ENCODE data around the gene MTA1.

MTA1 gene

GRCh38 chr14:105446971-105447370, 27.3 kb downstream of the MTA1 start:
- no peak for DNase-seq

- no peak for DNase-seq
These were observed 28.3 kb downstream of the MTA1 start for GRCh38 chr14:105447651-105448640.

GRCh38 chr14:105448706-105449111, 29.1 kb downstream of the MTA1 start:
- no peak for DNase-seq

DNA sequence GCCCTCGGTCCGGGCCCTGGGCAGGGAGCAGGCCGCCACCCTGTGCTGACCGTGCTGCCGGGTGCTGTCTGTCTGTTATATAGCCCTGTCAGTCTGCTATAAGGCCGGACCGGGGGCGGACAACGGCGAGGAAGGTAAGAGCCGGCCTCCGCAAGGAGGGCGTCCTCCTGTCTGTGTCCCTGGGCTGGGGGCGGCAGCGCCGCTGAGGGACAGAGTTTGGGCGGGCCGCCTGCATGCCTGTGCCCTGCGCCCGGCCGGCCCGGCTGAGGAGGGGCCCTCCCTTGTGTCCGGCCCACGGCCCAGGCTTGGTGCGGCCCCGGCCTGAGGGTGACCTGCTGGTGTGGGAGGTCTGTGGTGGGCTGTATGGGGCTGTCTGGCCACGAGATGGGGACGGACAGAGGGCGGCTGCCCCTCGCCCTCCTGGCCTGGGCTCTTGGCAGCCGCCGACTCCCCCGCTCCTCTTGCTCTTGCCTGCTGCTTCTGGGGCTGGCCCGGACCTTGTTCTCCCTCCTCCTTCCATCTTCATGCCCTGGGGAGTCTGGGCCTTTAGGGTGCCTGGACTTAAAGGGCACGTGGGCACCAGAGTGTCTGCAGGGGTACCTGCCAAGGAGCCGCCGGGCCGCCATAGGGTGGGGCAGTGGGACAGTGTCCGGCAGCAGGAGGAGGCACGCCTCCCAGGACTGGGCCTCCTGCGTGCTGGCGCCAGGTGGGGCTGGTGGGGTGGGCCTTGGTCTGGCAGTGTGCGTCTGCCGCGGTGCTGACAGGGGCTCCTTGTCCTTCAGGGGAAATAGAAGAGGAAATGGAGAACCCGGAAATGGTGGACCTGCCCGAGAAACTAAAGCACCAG, 29.9 kb downstream of the MTA1 start:
- no peak for DNase-seq

GRCh38 chr14:105450123-105450505, 30.5 kb downstream of the MTA1 start:
- DNase-seq: no peak

DNA sequence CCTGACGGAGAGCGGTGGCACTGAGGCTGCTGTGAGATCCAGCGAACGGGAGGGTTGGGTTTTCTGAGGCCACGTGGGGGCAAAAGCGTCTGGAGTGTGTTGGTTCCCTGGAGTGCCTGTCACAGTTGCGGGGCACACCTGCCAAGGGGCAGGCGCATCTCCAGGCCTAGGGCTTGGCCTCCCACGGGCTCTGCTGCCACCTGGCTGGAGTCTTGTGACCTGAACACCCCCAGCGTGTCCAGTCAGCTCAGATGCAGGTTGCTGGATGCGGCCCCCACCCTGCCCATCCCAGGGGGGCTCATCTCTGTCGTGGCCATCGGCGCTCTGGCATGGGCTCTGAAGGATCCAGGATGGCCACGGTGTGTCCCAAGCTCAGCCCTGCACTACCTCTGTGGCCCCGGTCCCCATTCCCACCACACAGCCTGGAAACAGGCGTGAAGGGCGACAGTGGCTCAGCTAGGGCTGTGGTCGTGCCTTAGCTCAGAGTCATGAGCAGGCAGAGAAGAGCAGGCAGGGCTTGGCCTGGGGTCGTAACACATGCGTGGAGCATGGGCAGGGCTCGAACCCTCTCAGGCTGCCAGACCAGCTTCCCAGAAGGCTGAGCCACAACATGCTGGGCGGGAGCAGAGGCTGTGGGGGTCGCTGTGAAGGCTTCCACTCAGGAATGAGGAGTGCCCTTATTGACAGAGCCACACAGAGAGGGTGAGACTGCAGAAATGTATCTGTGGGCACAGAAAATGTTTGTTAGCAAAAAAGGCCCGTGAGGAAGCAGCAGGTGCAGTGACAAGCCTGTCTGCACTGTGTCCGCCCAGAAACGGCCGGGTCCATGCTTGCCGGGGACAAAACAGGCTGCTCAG, 31.5 kb downstream of the MTA1 start:
- no peak for DNase-seq

GRCh38 chr14:105452963-105453362, 33.3 kb downstream of the MTA1 start:
- no peak for DNase-seq

DNA sequence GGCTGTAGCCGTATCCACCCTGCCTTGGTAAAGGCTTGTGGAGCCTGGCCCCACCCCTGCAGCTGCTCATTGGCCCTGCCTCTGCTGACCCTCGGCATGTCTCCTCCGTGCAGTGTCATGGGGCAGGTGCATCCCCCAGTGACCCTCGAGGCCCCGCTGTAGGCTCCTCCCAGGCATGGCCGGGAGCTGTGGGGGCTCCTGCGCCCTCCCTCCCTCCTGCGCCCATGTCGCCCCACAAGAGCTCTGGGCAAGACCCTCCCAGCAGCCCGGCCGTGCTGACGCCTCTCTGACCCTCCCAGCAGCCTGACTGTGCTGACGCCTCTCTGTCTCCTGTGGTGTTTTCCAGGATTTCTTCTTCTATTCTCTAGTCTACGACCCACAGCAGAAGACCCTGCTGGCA, 34.2 kb downstream of the MTA1 start:
- DNase-seq: no peak

- no peak for DNase-seq
These were observed 35.5 kb downstream of the MTA1 start for GRCh38 chr14:105455086-105455640.

DNA sequence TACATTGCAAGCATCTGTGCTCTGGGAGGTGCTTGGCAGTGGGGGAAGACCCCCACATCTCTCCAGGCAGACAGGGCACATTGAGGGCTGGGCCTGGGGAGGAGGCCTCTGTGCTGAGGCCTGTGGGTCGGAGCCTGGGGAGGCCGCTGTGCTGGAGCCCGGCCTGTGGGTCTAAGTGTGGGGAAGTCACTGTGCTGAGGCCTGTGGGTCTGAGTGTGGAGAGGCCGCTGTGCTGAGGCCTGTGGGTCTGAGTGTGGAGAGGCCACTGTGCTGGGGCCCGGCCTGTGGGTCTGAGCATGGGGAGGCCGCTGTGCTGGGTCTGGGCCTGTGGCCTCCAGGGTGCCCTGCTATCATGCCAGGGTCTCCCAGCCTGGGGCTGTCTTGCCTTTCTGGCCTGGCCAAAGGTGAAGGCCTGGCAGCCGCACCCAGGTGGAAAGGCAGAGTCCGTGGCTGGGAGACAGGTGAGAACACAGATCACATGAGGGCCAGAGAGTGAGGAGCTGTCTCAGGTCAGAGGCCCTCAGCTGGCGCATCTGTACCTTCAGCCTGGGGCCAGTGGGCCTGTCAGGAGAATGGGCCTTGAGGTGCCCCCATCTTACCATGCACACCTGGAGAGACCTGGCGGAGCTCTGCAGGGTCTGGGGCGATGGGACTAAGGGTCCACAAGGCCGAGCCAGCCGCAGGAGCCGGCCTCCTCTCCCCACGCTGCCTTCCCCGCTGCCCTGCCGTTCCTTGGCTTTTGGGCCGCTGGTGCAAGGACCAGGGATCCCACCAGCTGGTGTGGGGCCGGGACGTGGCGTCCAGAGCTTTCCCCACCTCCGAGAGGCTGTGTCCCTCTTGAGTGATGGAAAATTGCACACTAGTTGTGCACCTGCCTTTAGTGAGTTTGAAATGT, 36.4 kb downstream of the MTA1 start:
- DNase-seq: no peak

DNA sequence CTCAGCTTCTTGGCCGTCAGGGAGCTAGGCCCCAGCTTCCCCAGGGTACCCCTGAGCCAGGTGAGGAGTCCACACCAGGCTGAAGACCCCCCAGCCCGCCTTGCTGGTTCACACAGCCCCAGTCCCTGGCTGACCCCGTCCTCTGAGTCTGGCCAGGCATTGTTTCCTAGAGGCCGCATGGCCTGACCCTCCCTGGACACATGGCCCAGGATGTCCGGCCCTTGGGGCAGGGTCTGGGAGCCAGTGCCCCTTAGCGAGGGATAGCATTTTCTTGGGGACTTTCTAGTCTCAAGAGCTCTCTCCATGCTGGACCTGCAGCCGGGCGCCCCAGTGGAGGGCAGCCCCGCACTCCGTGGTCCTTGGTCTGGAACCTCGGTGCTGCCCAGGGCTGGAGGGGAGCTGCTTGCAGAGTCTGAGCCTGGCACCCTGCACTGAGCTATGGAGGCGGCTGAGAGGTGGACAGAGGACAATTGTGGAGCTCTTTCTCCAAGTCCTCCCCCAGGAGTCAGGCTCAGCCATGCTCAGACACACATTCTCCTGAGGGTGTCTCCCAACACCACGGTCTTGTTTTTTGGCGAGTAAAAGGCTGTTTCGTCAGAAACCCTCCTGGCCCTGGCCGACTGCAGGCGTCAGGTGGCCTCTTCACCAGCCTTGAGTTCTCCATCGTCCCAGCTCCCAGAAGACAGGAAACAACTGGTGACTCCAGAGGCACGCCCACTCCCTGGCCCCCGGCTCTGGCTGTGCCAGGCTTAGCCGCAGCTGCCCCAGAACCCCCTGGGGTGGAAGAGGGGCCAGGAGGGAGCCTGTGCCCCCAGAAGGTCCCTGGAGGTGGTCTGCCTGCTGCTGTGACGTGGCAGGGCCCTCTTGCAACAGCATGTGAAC, 37.4 kb downstream of the MTA1 start:
- DNase-seq: no peak

- DNase-seq: no peak
These were observed 38.4 kb downstream of the MTA1 start for GRCh38 chr14:105458010-105458409.

DNA sequence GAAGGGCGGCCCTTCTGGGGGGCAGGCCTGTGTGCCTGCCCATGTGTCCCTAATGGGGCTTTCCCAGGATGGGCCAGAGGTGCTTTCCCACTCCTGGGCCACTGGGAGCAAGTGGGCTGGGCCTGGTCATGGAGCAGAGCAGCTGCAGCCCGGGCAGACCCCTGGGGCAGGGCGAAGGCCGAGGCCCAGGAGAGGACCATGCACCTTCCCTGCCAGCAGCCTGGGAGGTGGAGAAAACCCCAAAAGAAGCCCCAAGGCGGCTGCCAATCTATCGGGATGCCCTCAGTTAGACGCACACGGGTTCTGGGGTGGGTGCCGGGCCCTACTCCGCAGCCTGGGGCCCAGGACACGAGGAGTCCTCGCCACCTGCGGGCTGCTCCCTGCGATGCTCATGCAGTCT, 38.9 kb downstream of the MTA1 start:
- no peak for DNase-seq

DNA sequence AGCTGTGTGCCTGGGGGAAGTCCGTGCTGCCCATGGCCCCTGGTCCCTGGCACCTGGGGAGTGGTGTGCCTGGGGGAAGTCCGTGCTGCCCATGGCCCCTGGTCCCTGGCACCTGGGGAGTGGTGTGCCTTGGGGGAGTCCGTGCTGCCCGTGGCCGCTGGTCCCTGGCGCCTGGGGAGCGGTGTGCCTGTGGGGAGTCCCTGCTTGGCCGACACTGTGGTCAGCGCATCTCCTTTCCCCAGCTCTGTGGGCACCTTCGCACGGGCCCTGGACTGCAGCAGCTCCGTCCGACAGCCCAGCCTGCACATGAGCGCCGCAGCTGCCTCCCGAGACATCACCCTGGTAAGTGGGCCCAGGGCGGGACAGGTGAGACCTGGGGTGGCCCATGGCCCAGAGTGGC, 40.5 kb downstream of the MTA1 start:
- no peak for DNase-seq

- no peak for DNase-seq
These were observed 41.0 kb downstream of the MTA1 start for GRCh38 chr14:105460616-105461015.

DNA sequence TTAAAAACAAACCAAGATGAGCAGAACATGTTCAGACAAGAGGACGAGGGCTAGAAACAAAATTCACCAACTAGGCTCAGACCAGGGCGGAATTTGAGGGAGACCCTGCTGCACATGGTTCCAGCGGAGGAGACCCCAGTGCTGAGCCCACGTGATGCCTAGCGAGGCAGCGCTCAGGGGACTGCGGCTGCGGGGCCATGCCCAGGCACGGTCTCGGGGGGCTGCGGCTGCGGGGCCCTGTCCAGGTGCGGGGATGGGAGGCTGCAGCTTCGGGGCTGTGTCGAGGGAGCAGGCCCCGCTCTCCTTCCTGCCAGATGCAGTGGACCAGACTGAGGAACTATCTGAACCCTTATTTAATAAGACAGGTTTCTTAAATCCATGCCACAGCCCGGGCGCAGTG, 42.3 kb downstream of the MTA1 start:
- DNase-seq: no peak

DNA sequence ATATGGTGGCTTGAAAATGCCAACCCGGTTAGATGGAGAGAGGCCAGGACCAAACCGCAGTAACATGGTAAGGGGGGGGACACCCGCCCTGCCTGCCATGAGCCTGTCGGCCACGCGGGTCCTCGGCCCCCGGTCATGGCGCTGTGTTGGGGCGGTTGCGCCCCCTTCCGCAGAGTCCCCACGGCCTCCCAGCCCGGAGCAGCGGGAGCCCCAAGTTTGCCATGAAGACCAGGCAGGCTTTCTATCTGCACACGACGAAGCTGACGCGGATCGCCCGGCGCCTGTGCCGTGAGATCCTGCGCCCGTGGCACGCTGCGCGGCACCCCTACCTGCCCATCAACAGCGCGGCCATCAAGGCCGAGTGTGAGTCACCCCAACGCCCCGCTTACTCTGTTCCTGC, 44.9 kb downstream of the MTA1 start:
- DNase-seq: no peak

DNA sequence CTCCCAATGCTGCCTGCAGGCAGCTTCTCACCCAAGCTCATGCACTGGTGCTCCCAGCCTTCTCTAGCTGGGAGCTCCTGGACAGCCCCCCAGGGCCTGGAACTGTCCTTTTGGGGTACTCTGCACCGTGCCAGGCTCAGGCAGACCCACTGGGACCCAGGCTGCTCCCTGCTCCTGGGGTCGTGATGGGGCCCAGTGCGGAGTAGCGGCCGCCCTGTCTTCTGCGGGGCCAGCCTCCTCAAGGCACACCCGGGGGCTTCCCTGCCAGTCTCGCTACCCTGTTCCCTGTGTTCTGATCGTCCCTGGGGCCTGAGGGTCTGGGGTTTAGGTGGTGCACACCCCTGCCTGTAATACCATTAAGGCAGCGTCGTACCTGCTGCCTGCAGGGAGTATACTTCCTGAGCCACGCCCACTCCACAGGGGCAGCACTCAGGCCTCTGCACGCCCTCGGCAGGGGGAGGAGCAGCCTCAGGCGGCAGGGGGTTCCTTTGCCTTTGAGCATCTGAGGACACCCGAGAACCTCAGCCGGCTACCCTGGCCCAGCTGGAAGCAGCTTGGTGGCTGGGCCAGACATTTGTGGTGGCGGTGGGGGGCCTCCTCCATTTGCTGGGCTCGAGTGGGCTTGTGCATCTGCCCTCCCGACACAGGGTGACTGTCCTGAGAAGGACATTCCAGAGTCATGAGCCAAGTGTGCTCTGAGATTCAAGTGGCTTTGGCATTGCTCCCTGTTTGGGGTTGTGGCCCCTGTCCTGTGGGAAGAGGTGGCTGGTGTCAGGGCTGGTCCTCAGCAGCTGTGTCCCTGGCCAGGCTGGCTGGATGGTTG, 45.8 kb downstream of the MTA1 start:
- no peak for DNase-seq

GRCh38 chr14:105466531-105467248, 47.1 kb downstream of the MTA1 start:
- no peak for DNase-seq

Measured in NCI-H446 treated with DMSO at 0.1 percent for 48 hours (cell line).